ENCODE data around the gene ZBTB7C.
A peak's percentile ranks its signal among the peaks of the same experiment; 100 is the strongest.

Gene ZBTB7C

GRCh38 chr18:48417985-48418384 lies 8.8 kb upstream of the ZBTB7C start:
- no peak for DNase-seq

- no peak for DNase-seq
Measured at GRCh38 chr18:48413342-48413741, 4.2 kb upstream of the ZBTB7C start.

GRCh38 chr18:48412339-48412929 lies 3.3 kb upstream of the ZBTB7C start:
- DNase-seq, result peak; percentile 48

- peak; percentile 85 for DNase-seq
Measured at GRCh38 chr18:48410095-48410920, 1.1 kb upstream of the ZBTB7C start.

GRCh38 chr18:48409591-48410094 lies 460 bp upstream of the ZBTB7C start:
- peak; percentile 22 for DNase-seq

- DNase-seq, result no peak
Measured at GRCh38 chr18:48408111-48408726, 964 bp downstream of the ZBTB7C start.

GRCh38 chr18:48407358-48407757 lies 1.8 kb downstream of the ZBTB7C start:
- DNase-seq, result no peak

- no peak for DNase-seq
Measured at GRCh38 chr18:48405978-48406377, 3.2 kb downstream of the ZBTB7C start.

- DNase-seq, result no peak
Measured at GRCh38 chr18:48404716-48405507, 4.3 kb downstream of the ZBTB7C start.

GRCh38 chr18:48402953-48403352 lies 6.2 kb downstream of the ZBTB7C start:
- no peak for DNase-seq

GRCh38 chr18:48399303-48400075 lies 9.7 kb downstream of the ZBTB7C start:
- no peak for DNase-seq

GRCh38 chr18:48398074-48398473 lies 11.1 kb downstream of the ZBTB7C start:
- DNase-seq, result no peak

GRCh38 chr18:48397021-48397420 lies 12.2 kb downstream of the ZBTB7C start:
- DNase-seq, result no peak

- no peak for DNase-seq
Measured at GRCh38 chr18:48396561-48396960, 12.6 kb downstream of the ZBTB7C start.

GRCh38 chr18:48395646-48396045 lies 13.5 kb downstream of the ZBTB7C start:
- DNase-seq, result no peak

- no peak for DNase-seq
Measured at GRCh38 chr18:48394176-48394575, 15.0 kb downstream of the ZBTB7C start.

GRCh38 chr18:48393776-48394175 lies 15.4 kb downstream of the ZBTB7C start:
- DNase-seq, result no peak

- no peak for DNase-seq
Measured at GRCh38 chr18:48393170-48393569, 16.0 kb downstream of the ZBTB7C start.

- no peak for DNase-seq
Measured at GRCh38 chr18:48392268-48392667, 16.9 kb downstream of the ZBTB7C start.

GRCh38 chr18:48391868-48392267 lies 17.3 kb downstream of the ZBTB7C start:
- no peak for DNase-seq

GRCh38 chr18:48390641-48391040 lies 18.5 kb downstream of the ZBTB7C start:
- DNase-seq, result no peak

- DNase-seq, result no peak
Measured at GRCh38 chr18:48388478-48388877, 20.7 kb downstream of the ZBTB7C start.

Measured in OCI-M1 (cell line).